B cell (primary cell): ENCODE data around the gene PANK3.

ENCODE experiments used
- EZH2 ChIP-seq: IDR thresholded peaks from 2 replicates; pipeline ENCODE4 v1.6.1; 2012; ENCODE audit warnings: borderline replicate concordance, low read depth, mild to moderate bottlenecking, moderate library complexity, low read length; ENCODE audit not compliant: insufficient read depth, poor library complexity, severe bottlenecking
- TF ChIP-seq, protein P1 (sequence below): fragments of 200-600 bp; IDR thresholded peaks from one replicate; pipeline ENCODE4 v1.8.0; 2022; ENCODE audit warnings: antibody characterized with exemption, mild to moderate bottlenecking

DNA sequence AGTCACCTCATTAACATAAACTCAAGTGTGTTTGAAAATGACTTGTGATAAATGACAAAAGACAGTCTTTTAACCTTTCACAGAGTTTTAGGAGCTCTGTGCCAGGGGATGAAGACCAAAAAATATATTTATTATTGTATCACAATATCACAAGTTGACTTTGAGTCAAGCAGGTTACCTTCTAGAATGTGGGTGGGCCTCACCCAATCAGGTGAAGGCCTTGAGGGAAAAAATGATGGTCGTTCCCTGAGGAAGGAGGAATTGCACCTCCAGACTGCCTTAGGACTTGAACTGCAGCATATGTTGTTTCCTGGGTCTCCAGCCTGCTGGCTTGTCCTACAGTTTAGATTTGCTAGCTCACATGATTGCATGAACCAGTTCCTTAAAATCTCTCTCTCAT, 41.6 kb upstream of the PANK3 start:
- TF ChIP-seq, protein P1, sequence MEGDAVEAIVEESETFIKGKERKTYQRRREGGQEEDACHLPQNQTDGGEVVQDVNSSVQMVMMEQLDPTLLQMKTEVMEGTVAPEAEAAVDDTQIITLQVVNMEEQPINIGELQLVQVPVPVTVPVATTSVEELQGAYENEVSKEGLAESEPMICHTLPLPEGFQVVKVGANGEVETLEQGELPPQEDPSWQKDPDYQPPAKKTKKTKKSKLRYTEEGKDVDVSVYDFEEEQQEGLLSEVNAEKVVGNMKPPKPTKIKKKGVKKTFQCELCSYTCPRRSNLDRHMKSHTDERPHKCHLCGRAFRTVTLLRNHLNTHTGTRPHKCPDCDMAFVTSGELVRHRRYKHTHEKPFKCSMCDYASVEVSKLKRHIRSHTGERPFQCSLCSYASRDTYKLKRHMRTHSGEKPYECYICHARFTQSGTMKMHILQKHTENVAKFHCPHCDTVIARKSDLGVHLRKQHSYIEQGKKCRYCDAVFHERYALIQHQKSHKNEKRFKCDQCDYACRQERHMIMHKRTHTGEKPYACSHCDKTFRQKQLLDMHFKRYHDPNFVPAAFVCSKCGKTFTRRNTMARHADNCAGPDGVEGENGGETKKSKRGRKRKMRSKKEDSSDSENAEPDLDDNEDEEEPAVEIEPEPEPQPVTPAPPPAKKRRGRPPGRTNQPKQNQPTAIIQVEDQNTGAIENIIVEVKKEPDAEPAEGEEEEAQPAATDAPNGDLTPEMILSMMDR = no peak
- no peak for TF ChIP-seq EZH2
